Lower leg skin (tissue), 3 donors: ENCODE results near the gene C1orf159.

Experiments
- CTCF ChIP-seq, 3 donors: fragments of 450-650 bp; IDR thresholded peaks; one replicate each; pipeline ENCODE4 v1.5.1; 2016; ENCODE audit warnings: antibody characterized with exemption in 3 of 3, mild to moderate bottlenecking in 3 of 3, moderate library complexity in 2 of 3
- POLR2A ChIP-seq, 2 donors: fragments of 450-650 bp; IDR thresholded peaks; one replicate each; pipeline ENCODE4 v1.6.1; 2016 to 2017; ENCODE audit warnings: antibody characterized with exemption in 2 of 2, mild to moderate bottlenecking in 1 of 2, moderate library complexity in 1 of 2

GRCh38 chr1:1156140-1157032 lies 40.5 kb upstream of the C1orf159 start:
- TF ChIP-seq CTCF (IDR thresholded peaks at IDR 0.05) (no peak), POLR2A (IDR thresholded peaks at IDR 0.05) (no peak)
